Iris pigment epithelial cell (primary cell): ENCODE measurements around the gene SMIM41.

Source experiments
- DNase-seq: peaks from one replicate; pipeline ENCODE4 v3.0.0-alpha.2; 2011; ENCODE audit warnings: low read depth

The SMIM41 gene

DNA sequence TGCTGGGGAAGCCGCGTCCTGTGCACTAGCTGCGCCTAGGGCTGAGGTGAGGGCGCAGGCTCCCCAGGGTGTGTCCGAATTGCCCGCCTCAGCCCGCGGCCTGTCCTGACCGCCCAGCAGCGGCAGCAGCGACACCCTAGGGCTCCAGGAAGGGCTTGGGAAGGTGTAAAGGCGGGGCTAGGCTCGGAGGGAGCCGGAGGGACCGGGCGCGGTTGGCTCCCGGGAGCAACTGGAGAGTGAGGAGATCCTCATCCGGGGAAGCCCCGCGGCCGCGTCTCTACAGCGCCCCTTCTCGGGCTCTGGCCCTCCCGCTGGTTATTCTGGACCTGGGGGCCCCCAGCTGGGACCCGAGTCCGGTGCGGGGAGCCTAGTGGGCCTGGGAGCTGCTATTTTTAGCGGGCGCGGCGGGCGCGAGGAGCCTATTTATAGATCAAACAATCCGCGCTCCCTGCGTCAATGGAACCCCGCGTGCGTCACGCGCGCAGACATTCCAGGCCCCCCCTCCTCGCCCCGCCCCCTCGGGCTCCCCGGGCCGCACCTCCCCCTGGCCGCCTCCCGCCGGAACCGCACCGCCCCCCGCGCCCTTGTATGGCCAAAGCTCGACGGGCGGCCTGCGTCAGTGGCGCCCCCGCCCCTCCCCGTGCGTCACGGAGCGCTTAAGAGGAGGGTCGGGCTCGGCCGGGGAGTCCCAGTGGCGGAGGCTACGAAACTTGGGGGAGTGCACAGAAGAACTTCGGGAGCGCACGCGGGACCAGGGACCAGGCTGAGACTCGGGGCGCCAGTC is 28.6 kb upstream of the SMIM41 start, which contains the start of gene NR4A1:
TSS of gene NR4A1 (plus strand) at position 685 of the 784 bp plus-strand sequence. CDS start 2,887 bp downstream, outside the sequence.
- DNase-seq = peak; percentile 96

- no peak for DNase-seq
These were observed 26.9 kb upstream of the SMIM41 start for GRCh38 chr12:52052468-52053186.

DNA sequence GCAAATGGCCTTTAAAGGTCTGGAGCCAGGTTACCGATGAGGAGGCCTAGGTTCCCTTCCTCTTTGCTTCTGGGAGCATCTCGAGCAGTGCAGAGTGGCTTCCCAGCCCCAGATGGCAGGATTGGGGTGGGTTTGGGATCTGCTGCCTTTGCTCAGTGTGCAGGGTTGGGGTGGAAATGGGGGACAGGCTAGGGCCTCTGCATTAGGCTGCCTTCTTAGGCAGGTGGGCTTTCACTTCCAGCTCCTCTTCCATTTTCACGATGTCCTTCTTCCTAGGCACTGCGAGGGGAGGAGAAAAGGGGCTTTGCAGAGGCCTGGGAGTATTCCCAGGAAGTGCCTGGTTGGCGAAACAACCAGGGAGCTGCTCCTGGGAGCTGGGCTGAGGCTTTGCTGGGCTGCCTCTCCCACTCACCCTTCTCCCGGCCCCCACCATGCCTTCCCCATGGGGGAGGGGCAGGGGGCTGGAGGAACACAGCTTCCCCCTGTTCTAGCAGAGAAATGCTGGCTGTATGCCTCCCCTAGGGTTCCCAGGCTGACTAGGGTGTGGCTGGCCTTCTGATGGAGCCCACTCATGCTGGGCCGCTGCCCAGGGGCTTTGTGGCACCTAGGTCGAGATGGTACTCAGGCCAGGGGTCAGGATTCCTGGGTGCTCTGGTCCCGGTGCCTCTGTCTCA is 25.8 kb upstream of the SMIM41 start:
- no peak for DNase-seq

GRCh38 chr12:52054231-52054832 is 25.2 kb upstream of the SMIM41 start:
- no peak for DNase-seq

GRCh38 chr12:52054833-52055730 is 24.4 kb upstream of the SMIM41 start:
- no peak for DNase-seq

DNA sequence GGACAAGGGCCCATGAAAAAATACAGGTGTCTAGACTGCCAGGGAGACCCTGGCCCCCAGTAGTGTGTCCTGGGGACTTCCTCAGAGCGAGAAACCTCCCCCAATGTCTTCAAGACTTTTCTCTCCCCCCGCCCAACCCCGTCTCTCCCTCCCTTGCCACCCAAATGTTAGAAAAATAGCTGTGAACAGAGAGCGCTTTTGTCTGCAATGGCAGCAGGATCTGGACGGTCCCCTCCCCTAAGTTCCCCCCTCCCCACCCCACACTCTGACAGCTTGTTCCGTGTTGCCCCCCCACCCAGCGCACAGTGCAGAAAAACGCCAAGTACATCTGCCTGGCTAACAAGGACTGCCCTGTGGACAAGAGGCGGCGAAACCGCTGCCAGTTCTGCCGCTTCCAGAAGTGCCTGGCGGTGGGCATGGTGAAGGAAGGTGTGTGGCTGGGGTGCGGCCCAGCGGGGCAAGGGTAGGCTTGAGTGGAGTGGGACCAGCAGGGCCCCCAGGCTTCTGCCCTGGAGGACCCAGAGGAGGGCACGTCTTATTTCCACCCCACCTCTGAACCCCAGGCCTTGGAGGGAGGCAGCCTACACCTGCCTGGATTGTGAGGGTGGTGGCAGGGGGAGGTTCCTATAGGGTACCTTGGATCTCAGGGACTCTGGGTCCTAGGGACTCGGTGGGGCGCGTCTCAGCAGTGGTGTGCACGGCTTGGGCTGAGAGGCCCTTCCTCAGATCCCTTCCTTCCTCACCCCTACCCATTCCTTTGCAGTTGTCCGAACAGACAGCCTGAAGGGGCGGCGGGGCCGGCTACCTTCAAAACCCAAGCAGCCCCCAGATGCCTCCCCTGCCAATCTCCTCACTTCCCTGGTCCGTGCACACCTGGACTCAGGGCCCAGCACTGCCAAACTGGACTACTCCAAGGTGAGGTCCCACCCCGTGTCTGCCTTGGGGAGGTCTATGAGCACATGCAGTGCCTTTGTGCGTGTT is 23.5 kb upstream of the SMIM41 start:
- no peak for DNase-seq

- no peak for DNase-seq
These were observed 22.5 kb upstream of the SMIM41 start for GRCh38 chr12:52056801-52057637.

DNA sequence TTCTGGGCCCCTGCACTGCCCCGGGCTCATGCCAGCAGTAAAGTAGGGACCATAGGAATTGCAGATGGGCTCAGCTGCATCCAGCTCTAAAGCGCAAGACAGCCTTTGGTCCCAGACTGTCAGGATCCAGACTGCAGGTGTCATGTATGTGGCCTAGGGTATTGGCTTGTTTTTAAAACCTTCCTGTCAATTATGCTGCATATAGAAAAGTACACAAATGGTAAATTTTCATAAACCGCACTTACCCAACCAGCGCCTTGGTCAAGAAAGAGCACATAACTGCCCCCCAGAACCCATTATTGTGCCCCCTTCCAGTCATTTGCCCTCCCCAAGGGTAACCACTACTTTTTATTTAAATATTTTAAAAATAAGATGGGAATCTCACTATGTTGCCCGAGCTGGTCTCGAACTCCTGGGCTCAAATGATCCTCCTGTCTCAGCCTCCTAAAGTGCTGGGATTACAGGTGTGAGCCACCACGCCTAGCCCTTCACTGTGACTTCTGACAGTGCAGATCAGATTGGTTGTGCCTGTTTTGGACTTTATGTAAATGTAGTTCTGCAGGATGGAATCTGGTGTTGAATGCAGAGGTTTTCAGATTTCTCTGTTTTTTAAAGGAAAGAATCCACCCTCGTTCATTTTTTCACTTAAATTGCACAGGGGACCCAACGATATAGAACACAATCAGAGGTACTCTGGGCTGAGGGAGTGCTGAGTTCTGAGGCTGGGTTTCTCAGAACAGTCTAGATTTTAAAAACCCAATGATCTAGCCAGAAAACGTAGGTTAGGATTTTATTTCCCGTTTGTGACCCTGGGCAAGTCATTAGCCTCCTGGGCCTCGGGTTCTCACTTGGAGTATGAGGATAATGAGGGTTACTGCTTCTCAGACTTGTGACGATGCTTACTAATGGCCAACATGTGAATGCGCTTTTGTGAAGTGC is 21.6 kb upstream of the SMIM41 start:
- DNase-seq = no peak

- DNase-seq = no peak
These were observed 20.7 kb upstream of the SMIM41 start for GRCh38 chr12:52058631-52059361.

- no peak for DNase-seq
These were observed 19.7 kb upstream of the SMIM41 start for GRCh38 chr12:52059582-52060497.

DNA sequence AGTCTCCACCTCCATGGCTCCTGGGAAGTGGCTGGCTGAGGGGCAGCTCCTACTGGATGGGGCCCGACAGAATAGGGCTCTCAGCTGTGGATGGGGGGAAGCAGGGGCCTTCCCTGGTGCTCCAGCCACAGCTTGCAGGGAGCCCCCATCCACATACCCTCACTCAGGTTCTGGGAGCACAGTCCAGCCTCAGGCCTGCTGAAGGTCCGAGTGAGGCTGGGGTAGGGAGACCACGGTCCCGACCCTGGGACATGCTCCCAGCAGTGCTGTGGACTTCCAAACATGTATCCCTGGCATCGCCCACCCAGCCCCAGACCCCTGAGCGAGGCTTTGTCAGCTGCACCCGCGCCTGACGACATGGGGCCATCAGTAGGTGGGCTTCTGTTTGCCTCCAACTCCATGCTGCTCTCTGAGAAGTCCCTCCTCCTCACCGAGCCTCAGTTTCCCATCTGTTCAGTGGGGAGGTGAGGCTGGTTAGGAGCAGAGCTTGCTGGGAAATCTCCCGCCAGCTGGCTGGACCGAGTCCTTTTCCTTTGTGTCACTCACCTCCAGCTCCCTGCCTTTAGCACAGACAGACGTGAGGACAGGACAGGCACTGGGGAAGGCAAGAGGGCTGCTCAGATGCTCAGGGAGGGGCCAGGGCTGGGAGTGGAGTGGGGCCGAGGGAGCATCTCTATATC is 18.9 kb upstream of the SMIM41 start:
- no peak for DNase-seq

GRCh38 chr12:52061470-52062166 is 17.9 kb upstream of the SMIM41 start:
- DNase-seq = no peak

DNA sequence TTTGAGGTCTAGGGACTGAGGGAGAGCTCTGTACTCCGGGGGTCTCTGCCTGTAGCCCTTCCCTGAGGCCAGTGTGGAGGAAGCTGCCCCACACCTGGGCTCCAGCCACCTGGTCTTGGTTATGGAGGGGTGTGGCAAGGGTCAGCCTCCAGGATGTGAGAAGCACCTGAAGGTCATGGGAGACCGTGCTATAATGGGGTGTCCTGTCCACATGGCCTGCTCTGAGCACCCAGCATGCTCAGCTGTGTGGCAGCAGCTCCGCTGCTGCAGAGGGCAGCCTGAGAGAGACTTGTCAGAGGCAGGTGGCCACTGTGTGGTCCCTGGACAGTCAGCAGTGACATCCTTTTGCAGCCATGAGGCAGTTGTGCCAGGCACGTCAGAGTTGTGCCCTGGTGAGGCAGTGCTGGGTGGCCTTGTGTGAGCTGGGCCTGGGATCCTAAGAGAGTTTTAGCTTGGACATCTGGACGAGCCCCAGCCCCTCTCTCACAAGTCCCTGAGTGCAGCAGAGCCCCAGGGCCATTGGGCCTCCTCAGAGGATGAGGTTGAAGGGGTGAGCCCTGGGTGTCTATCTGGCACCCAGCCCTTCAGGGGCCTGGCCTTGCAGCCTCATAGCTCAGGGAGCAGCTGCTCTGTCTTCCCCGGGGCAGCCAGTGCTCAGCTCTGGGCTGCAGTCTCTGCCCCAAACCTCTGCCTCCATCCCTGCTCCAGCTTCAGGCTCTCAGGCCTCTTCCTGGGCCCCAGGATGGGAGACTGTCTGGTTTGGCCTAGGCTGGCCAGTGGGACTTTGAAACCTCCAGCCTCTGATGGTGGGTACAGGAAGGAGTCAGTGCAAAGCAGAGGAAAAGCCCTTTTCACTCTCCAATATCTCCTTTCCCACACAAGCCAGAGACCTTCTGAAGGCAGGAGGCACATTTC is 17.1 kb upstream of the SMIM41 start:
- DNase-seq = no peak
